GM19467 (cell line): ENCODE measurements around the gene FRMD4A.

Experiments
- ATAC-seq: cut with Tn5 transposase; IDR thresholded peaks from one replicate; pipeline ENCODE4 v1.9.1; 2021; ENCODE audit warnings: mild to moderate bottlenecking, moderate library complexity; ENCODE audit not compliant: unreplicated experiment

FRMD4A gene

GRCh38 chr10:13893926-13894325, 436.8 kb downstream of the FRMD4A start:
- ATAC-seq = no peak

GRCh38 chr10:13892871-13893270, 437.9 kb downstream of the FRMD4A start:
- ATAC-seq = no peak

GRCh38 chr10:13892001-13892491, 438.7 kb downstream of the FRMD4A start:
- ATAC-seq = no peak

- ATAC-seq = no peak
Observed at GRCh38 chr10:13891128-13892000, 439.4 kb downstream of the FRMD4A start.

- ATAC-seq = no peak
Observed at GRCh38 chr10:13890233-13891127, 440.2 kb downstream of the FRMD4A start.

- ATAC-seq = no peak
Observed at GRCh38 chr10:13887761-13888160, 443.0 kb downstream of the FRMD4A start.

- no peak for ATAC-seq
Observed at GRCh38 chr10:13885238-13885990, 445.3 kb downstream of the FRMD4A start.

- ATAC-seq = no peak
Observed at GRCh38 chr10:13883636-13884444, 446.9 kb downstream of the FRMD4A start.

- no peak for ATAC-seq
Observed at GRCh38 chr10:13882119-13882711, 448.5 kb downstream of the FRMD4A start.

GRCh38 chr10:13880760-13881159, 450.0 kb downstream of the FRMD4A start:
- ATAC-seq = no peak

- no peak for ATAC-seq
Observed at GRCh38 chr10:13877154-13877909, 453.4 kb downstream of the FRMD4A start.

- no peak for ATAC-seq
Observed at GRCh38 chr10:13873196-13873595, 457.5 kb downstream of the FRMD4A start.

GRCh38 chr10:13872411-13872810, 458.3 kb downstream of the FRMD4A start:
- ATAC-seq = no peak

- no peak for ATAC-seq
Observed at GRCh38 chr10:13871776-13872175, 458.9 kb downstream of the FRMD4A start.

- ATAC-seq = no peak
Observed at GRCh38 chr10:13871011-13871410, 459.7 kb downstream of the FRMD4A start.

GRCh38 chr10:13869295-13869664, 461.4 kb downstream of the FRMD4A start:
- no peak for ATAC-seq

GRCh38 chr10:13868528-13869294, 462.0 kb downstream of the FRMD4A start:
- no peak for ATAC-seq

GRCh38 chr10:13867822-13868221, 462.9 kb downstream of the FRMD4A start:
- ATAC-seq = no peak
